Spleen (tissue), 11 donors: ENCODE data around the gene NDUFV2. TPM values are rescaled to one million over a fixed set of nuclear protein-coding genes. Genes with fewer than 3 reads are reported as not detected.

ENCODE experiments used
- DNase-seq: peaks from one replicate; pipeline ENCODE4 v3.0.0-alpha.2; 2020
- H3K27ac ChIP-seq, 8 donors: fragments of 200-600 bp; sonication (generic) in 7 of 8; 1 replicate in 4 of 8; 2 replicates in 4 of 8; pipeline versions ENCODE4 v1.5.0 to v1.8.0; 2016 to 2021; ENCODE audit warnings: inconsistent platforms in 4 of 8, mild to moderate bottlenecking in 4 of 8, moderate library complexity in 1 of 8
- H3K27me3 ChIP-seq, 7 donors: fragments of 200-600 bp; sonication (generic) in 6 of 7; replicated peaks in 1 of 7; 1 replicate in 4 of 7; 2 replicates in 3 of 7; pipeline versions ENCODE4 v1.5.0 to v1.8.0; 2016 to 2021; ENCODE audit warnings: inconsistent platforms in 3 of 7, mild to moderate bottlenecking in 1 of 7
- H3K36me3 ChIP-seq, 6 donors: fragments of 200-600 bp; sonication (generic) in 5 of 6; 1 replicate in 4 of 6; 2 replicates in 2 of 6; pipeline versions ENCODE4 v1.5.0 to v1.8.0; 2016 to 2021; ENCODE audit warnings: inconsistent platforms in 2 of 6
- H3K4me1 ChIP-seq, 6 donors: fragments of 200-600 bp; sonication (generic) in 5 of 6; 1 replicate in 3 of 6; 2 replicates in 3 of 6; pipeline versions ENCODE4 v1.5.0 to v1.8.0; 2016 to 2021; ENCODE audit warnings: inconsistent platforms in 3 of 6
- H3K4me3 ChIP-seq, 8 donors: fragments of 200-600 bp; sonication (generic) in 7 of 8; 1 replicate in 4 of 8; 2 replicates in 4 of 8; pipeline versions ENCODE4 v1.5.0 to v1.8.0; 2016 to 2021; ENCODE audit warnings: inconsistent platforms in 4 of 8, mild to moderate bottlenecking in 4 of 8, moderate library complexity in 2 of 8
- H3K9me3 ChIP-seq, 8 donors: fragments of 200-600 bp; sonication (generic) in 7 of 8; 1 replicate in 4 of 8; 2 replicates in 4 of 8; pipeline versions ENCODE4 v1.5.0 to v1.8.0; 2016 to 2021; ENCODE audit warnings: inconsistent platforms in 4 of 8
- CTCF ChIP-seq, 11 experiments: fragments of 200-600 bp in 7 of 11; fragments of 450-650 bp in 4 of 11; sonication (generic) in 4 of 11; IDR thresholded peaks in 8 of 11; conservative IDR thresholded peaks in 3 of 11; 1 replicate in 7 of 11; 2 replicates in 4 of 11; pipeline versions ENCODE4 v1.4.0 to v1.8.0; 2016 to 2021; ENCODE audit warnings: antibody characterized with exemption in 11 of 11, inconsistent platforms in 4 of 11, mild to moderate bottlenecking in 1 of 11
- POLR2A ChIP-seq, 3 donors: fragments of 450-650 bp; IDR thresholded peaks; one replicate each; pipeline ENCODE4 v1.5.1; 2017; ENCODE audit warnings: antibody characterized with exemption in 3 of 3, mild to moderate bottlenecking in 1 of 3
- POLR2AphosphoS5 ChIP-seq, 3 donors: sonication (generic); formaldehyde crosslinking; IDR thresholded peaks; one replicate each; pipeline ENCODE4 v1.5.1; 2017; ENCODE audit warnings: antibody characterized with exemption in 3 of 3
- WGBS, 5 donors: extraction: QIAGEN DNeasy Blood & Tissue Kit in 3 of 5; methylation state at CpG; one replicate each; pipeline versions ENCODE4 v1.1.5 to v1.1.7; 2013 to 2018; 5-methylcytosine and 5-hydroxymethylcytosine counted together
- intact Hi-C: fragments of 100-400 bp; cut with DNase I; formaldehyde crosslinking; loops from one replicate; pipeline ENCODE4 v1.15.0; 2023; ENCODE audit warnings: low total_unique reads
- polyA plus RNA-seq, 3 donors: library from polyadenylated mRNA; stranded (reverse); fragments of 200-250 nt; gene quantifications; one replicate each; pipeline ENCODE4 v1.2.1, GENCODE V29; 2013
- total RNA-seq, 7 donors: library from RNA; depleted of rRNA in 3 of 7; stranded (reverse); fragments of >200 nt in 3 of 7; fragmentation: NEBNext Ultra II Directional in 4 of 7; extraction: Animal tissue kit (Norgen Biotek cat#: 25700) in 4 of 7; gene quantifications; one replicate each; pipeline versions ENCODE4 v1.1.0 to v1.2.1, GENCODE V29; 2016 to 2021
- donor health status: healthy with polysubstance abuse.
- donor health status: DM: no; HTN: no; CAD: no; lungs with moderate emphysema.
- donor health status: DM: no; HTN: no; CAD: no.
- donor health status: Bipolar disorder and iron deficiency.
- donor health status: healthy.
- donor health status: DM: no; HTN: no; CAD: no.
- donor health status: DM: yes; HTN: yes; CAD: no.

Gene NDUFV2
- total and polyA plus RNA-seq, 10 donors: 89.8 to 175 (median 101) TPM

GRCh38 chr18:9055626-9056025 is 46.9 kb upstream of the NDUFV2 start:
- Histone ChIP-seq H3K36me3 (no peaks in the 10 kb centered on the region), H3K27ac (no peak overlapping the region), H3K4me3 (no peak overlapping the region), H3K4me1 (peaks cover 0 to 9% (median 6%) of the 10 kb centered on the region in 6 donors), H3K27me3 (no peaks in the 10 kb centered on the region), H3K9me3 (peaks cover 0 to 26% (median 20%) of the 10 kb centered on the region in 8 donors)
- WGBS, 5 donors: 87 to 100% (median 95%) methylated on average over 1 of the region's 1 CpG
- TF ChIP-seq CTCF (IDR thresholded peaks at IDR 0.05 in 8 of 11, conservative IDR thresholded peaks at IDR 0.05 in 3 of 11) (no peak), POLR2A (IDR thresholded peaks at IDR 0.05) (no peak), POLR2AphosphoS5 (IDR thresholded peaks at IDR 0.05) (no peak)
- no peak for DNase-seq
- intact Hi-C loops: no loop called here

GRCh38 chr18:9057646-9058045 is 44.9 kb upstream of the NDUFV2 start:
- DNase-seq: no peak
- H3K27me3 ChIP-seq: no peaks in the 10 kb centered on the region
- peaks cover 0 to 9% (median 6%) of the 10 kb centered on the region in 8 donors for H3K9me3 ChIP-seq
- H3K4me3 ChIP-seq: no peak overlapping the region
- no peaks in the 10 kb centered on the region for H3K36me3 ChIP-seq
- WGBS, 5 donors: 83 to 99% (median 92%) methylated on average over 3 of the region's 3 CpGs
- TF ChIP-seq POLR2A (IDR thresholded peaks at IDR 0.05): no peak
- TF ChIP-seq CTCF (IDR thresholded peaks at IDR 0.05 in 8 of 11, conservative IDR thresholded peaks at IDR 0.05 in 3 of 11): no peak
- no peak for TF ChIP-seq POLR2AphosphoS5 (IDR thresholded peaks at IDR 0.05)
- intact Hi-C loops: no loop called here
- peaks cover 2 to 23% (median 12%) of the 10 kb centered on the region in 6 donors for H3K4me1 ChIP-seq
- H3K27ac ChIP-seq: no peak overlapping the region

- Histone ChIP-seq H3K4me3 (no peak overlapping the region), H3K4me1 (peaks cover 2 to 29% (median 15%) of the 10 kb centered on the region in 6 donors), H3K36me3 (no peaks in the 10 kb centered on the region), H3K9me3 (peaks cover 0 to 2% (median 0%) of the 10 kb centered on the region in 8 donors), H3K27ac (no peak overlapping the region), H3K27me3 (no peaks in the 10 kb centered on the region)
- TF ChIP-seq CTCF (IDR thresholded peaks at IDR 0.05 in 8 of 11, conservative IDR thresholded peaks at IDR 0.05 in 3 of 11): no peak
- no peak for TF ChIP-seq POLR2AphosphoS5 (IDR thresholded peaks at IDR 0.05)
- no peak for TF ChIP-seq POLR2A (IDR thresholded peaks at IDR 0.05)
- no peak for DNase-seq
- intact Hi-C loops: no loop called here
- 81 to 92% (median 88%) methylated on average over 4 of the region's 4 CpGs for WGBS, 5 donors
These were observed 44.1 kb upstream of the NDUFV2 start for GRCh38 chr18:9058406-9058805.

GRCh38 chr18:9062418-9062751 is 40.1 kb upstream of the NDUFV2 start:
- H3K4me3 ChIP-seq: no peak overlapping the region
- H3K9me3 ChIP-seq: no peaks in the 10 kb centered on the region
- TF ChIP-seq POLR2A (IDR thresholded peaks at IDR 0.05): no peak
- TF ChIP-seq POLR2AphosphoS5 (IDR thresholded peaks at IDR 0.05): no peak
- no peak for TF ChIP-seq CTCF (IDR thresholded peaks at IDR 0.05 in 8 of 11, conservative IDR thresholded peaks at IDR 0.05 in 3 of 11)
- no peaks in the 10 kb centered on the region for H3K27me3 ChIP-seq
- H3K27ac ChIP-seq: peak overlapping the region in 4 of 8 donors; percentile 55 to 68 (median 60)
- no peak for DNase-seq
- H3K36me3 ChIP-seq: no peaks in the 10 kb centered on the region
- WGBS, 5 donors: 57 to 83% (median 79%) methylated on average over 2 of the region's 2 CpGs
- intact Hi-C loops: no loop called here
- peaks cover 0 to 27% (median 11%) of the 10 kb centered on the region in 6 donors for H3K4me1 ChIP-seq
